GM18909 (cell line): ENCODE results near the gene APOL6.
"Not testable (repeated sequence)": the region's sequence is repeated elsewhere in the genome, so short reads cannot be mapped to it uniquely, and the experiment has no call there.

ENCODE experiments used
- ATAC-seq: cut with Tn5 transposase; IDR thresholded peaks from one replicate; pipeline ENCODE4 v1.9.1; 2021; ENCODE audit warnings: mild to moderate bottlenecking; ENCODE audit not compliant: unreplicated experiment, poor library complexity

APOL6 gene

GRCh38 chr22:35616043-35616442, 32.2 kb upstream of the APOL6 start:
- no peak for ATAC-seq

DNA sequence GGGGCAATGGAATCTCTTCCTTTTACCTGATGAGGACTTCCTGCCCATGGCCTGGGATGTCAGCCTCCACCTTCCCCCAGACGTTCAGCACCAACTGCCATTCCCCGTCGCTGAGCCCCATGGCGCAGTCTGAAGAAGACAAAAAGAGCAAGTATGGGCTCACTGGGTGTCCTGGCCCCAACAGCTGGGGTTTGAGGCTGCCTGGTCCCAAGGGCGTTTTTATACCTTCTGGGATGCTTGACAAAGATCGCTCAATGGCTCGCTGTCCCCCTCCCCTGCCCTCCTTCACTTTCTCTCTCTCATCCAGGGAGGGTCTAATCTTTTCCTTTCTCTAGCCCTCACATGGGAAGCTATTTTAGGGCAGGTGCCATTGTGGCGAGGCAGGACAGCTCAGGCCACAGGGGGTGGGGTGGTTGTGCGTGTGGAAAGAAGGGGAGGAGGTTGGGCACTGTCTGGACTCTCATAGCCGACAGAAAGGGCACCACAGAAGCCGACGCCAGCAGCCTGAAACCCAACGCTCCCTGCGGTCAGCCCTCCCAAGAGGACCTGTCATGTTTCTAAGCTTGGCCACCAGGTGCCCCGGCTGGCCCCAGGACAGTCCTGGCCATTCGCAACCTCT, 31.0 kb upstream of the APOL6 start, which contains the start of gene MB:
TSS of gene MB (minus strand) at position 193 of the 619 bp plus-strand sequence. CDS start at position 121, 72 bp downstream.
- no peak for ATAC-seq

DNA sequence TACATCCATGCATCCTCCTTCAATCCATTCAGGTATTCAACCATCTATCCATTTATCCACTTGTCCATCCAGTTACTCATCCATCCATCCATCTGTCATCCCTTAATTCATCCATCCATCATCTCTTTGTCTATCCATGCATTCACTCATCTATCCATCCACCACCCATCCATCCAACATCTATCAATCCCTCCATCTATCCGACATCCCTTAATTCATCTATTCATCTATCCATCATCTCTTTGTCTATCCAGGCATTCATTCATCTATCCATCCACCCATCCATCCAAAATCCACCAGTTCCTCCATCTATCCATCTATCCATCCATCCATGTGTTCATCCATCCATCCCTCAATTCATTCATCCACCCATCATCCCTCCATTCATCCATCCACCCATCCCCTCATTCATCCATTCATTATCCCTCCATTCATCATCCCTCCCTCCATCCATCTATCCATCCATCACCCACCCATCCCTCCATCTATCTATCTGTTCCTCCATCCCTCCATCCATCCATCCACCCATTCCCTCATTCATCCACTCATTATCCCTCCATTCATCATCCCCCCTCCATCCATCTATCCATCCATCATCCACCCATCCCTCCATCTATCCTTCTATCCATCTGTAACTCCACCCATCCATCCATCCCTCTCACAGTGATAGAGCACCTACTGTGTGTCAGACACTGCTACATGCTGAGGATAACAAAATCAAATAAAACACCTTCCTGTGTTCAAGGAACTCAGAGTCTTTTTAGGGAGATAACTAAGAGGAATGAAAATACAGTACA, 29.6 kb upstream of the APOL6 start:
- no peak for ATAC-seq

- ATAC-seq, result no peak
Observed at GRCh38 chr22:35619336-35620094, 28.7 kb upstream of the APOL6 start.

DNA sequence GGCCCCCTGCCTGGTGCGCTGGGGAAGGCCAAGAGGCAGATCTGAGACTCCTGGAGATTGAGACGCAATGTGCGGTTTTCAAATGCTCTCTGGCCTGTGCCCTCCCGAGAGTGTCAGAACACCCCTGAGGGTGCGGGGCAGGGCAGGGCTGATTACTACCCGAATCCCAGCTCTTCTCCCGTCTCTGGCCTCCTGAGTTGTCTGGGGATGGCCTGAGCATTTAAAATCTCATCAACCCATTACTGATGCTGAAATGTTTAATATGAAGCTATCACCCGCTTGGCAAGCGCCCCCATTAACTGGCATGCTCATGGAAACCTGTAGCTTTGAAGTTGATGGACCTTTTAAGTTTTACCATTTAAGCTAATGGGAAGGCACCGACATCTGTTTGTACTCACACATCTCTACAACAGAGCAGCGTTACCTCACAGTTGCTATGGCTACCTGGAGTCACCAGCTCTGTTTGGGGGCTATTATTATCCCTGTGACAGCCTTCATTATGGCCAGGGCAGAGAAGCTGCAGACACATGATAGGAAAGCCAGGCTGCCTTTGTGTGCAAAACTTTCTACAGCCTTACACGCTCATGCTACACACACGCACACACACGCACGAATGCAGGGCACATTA, 27.5 kb upstream of the APOL6 start:
- no peak for ATAC-seq

GRCh38 chr22:35621451-35621850, 26.8 kb upstream of the APOL6 start:
- ATAC-seq, result no peak

- ATAC-seq, result no peak
Observed at GRCh38 chr22:35622191-35622913, 25.9 kb upstream of the APOL6 start.

DNA sequence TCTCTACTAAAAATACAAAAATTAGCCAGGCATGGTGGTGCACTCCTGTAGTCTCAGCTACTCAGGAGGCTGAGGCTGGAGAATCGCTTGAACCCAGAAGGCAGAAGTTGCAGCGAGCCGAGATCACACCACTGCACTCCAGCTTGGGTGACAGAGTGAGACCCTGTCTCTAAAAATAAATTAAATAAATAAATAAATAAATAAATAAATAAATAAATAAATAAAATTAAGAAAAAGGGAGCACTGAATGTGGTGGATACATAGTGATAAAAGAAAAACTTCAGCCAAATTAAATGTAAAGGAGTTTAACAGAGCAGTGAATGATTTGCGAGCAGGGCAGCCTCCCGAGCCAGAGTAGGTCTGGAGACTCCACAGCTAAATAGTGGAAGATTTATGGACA, 24.4 kb upstream of the APOL6 start:
- not testable (repeated sequence) for ATAC-seq

GRCh38 chr22:35624547-35624946, 23.7 kb upstream of the APOL6 start:
- no peak for ATAC-seq

DNA sequence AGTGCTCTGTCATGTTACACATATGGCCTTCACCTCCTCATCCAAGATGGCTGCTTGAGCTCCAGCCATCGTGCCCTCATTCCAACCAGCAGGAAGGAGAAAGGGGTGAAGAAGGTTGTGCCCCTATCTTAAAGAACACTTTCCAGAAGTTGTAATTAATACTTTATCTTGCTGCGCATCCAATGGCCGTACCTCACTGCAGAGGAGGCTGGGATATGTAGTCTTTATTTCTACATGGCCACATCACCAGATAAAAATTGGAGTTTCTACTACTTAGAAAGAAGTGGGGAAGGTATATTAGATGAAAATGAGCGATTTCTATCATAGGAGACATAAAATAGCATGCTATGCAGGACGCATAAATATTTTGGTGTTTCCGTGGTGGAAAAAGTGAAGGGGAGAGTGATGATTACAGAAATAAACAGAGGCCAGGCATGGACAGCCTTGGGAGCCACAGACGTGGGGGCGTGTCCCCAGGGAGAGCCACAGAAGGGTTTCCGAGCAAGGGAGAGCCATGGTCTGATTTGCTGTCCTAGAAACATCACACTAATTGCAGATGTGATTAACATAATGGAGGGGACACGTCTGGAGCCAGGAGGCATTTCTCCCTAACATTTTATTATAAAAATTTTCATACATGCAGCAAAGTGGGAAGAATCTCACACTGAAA, 22.3 kb upstream of the APOL6 start:
- ATAC-seq, result no peak

GRCh38 chr22:35627267-35628041, 20.8 kb upstream of the APOL6 start:
- no peak for ATAC-seq

DNA sequence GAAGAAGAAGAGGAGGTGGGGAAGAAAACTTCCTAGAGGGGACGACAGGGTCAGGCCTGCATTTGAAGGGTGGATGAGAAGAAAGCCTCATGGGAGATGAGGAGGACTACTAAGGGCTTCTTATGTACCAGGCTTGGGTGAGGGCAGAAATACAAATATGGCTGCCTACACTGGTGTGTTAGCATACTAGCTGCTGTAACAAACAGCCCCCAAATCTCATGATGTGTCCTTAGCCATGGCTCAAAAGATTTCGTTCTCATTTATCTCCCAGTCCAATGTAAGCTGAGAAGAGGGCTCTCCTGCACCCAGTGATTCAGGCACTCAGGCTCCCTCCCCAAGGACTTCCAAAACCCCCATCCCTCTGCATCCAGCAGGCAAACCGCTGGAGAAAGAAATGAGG, 19.5 kb upstream of the APOL6 start:
- no peak for ATAC-seq

DNA sequence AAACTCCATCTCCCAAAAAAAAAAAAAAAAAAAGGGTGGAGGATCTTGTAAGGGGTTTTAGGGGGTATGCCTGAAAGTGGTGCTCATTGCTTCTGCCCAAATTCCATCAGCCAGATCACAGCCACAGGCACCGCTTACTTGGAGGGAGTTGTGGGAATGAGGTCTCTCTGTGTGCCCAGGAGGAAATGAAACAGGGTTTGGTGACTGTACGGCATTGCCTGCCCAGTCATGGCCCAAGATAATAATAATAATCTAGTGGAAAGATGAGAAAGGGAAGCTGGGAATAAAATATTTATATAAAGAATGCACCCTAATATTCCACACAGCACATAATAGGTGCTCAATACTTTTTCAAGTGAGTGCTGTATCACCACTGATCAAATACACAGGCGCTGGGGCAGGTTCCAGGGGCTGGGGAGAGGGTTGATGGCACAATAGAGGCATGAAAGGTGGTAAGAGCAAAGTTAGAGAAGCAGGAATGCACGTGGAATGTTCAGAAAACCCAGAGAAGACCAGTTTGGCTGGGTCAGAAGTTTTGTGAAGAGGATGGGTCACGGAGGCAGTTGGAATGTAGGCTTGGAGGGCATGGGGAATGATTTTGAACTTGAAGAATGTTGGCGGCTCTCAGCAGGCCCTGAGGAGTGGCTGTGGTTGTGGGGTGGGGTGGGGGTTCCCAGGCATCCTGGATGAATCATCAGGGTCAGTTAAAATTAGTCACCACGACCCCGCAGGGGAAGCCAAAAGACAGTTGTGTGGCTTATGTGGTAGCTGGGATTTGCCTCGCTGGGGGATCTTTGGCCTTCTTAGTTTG, 18.6 kb upstream of the APOL6 start:
- ATAC-seq, result no peak

GRCh38 chr22:35630387-35630793, 17.9 kb upstream of the APOL6 start:
- ATAC-seq, result no peak

DNA sequence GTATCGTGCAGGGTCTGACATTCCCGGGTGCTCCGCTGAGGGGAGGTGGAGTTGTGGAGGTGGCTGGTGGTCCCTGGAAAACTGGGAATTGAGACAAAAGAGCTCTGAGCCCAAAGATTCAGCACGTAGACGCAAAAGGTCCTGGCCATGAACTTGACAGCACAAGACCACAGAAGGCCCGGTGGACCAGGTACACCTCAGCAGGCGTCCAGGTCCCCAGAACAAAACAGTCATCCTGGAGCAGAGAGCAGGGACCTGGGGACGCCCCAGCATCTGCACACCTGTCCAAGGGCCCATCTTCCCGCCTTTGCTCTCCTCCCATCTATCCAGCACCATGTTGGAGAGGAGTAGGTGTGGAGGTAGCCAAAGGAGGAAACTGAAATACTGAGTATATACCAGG, 17.4 kb upstream of the APOL6 start:
- ATAC-seq, result no peak

DNA sequence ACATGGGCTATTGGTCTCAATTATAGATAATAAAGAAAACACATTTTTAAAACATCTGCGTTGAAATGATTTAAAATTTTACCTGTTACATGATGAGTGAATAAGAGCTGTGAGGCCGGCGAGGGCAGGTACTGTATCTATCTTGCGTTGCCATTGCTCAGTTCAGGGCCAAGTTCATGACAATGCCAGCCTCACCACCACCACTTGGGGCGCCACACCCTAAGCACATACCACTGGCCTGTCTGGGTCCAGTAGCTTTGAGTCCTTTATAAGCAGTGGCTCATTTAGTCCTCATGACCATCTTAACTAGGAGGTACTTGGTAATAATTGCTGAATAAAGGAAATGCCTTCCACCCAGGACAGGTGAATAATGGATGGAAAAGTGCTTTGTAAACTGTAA, 16.6 kb upstream of the APOL6 start:
- no peak for ATAC-seq

DNA sequence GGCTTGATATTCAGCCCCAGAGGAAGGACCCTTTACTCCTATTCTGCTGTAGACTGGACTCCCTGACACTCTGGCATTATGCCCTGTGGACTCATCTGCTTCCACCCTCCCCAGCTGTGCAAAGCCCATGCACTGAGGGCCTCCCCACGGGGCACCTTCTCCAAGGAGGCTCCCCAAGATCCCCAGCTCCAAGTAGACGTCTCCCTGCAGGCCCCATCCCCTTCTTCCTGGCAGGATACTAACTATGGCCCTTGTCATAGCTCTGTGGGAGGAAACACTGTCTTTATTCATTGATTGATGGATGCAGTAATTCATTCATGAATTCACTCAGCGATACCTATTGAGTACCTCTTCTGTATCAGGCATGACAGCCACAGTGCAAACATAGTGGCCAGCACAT, 15.3 kb upstream of the APOL6 start:
- ATAC-seq, result no peak

- no peak for ATAC-seq
Observed at GRCh38 chr22:35633520-35633919, 14.7 kb upstream of the APOL6 start.
